ENCODE measurements around the gene KCNH1.

DNA sequence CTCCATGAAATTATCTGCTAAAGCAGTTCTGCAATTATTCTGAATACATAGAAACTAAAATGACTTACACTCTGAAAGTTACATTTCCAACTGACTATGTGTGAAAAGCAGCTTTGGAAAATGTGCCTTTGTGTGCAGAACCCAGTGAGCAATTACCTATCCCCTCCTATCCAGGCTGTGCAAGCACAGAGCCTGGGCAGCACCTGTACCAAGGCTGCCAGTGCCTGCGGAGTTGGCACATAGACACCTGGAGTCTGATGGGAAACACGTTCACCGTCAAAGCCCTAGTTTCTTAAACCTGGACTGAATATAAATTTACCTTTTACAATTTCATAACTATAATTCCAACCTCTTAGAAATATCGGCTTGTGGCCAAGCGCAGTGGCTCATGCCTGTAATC lies 307.3 kb downstream of the KCNH1 start:
- TF ChIP-seq CTCF (IDR thresholded peaks at IDR 0.05 in 4 of 5, conservative IDR thresholded peaks at IDR 0.05 in 1 of 5) (no peak), POLR2A (IDR thresholded peaks at IDR 0.05) (no peak)
